K562 (cell line): ENCODE measurements around the gene NTN3. TPM values are rescaled to one million over a fixed set of nuclear protein-coding genes. Genes with fewer than 3 reads are reported as not detected.

ENCODE experiments used
- ARID1B ChIP-seq: fragments of 450-650 bp; IDR thresholded peaks from 2 replicates; pipeline ENCODE4 v1.6.1; 2016; ENCODE audit warnings: antibody characterized with exemption, mild to moderate bottlenecking, inconsistent platforms
- BRD9 ChIP-seq: fragments of 450-650 bp; IDR thresholded peaks from 2 replicates; pipeline ENCODE4 v1.6.1; 2018; ENCODE audit warnings: low read depth; ENCODE audit not compliant: partially characterized antibody
- CBX1 ChIP-seq: sonication (generic); IDR thresholded peaks from 2 replicates; pipeline ENCODE4 v1.6.1; 2016; ENCODE audit warnings: antibody characterized with exemption, low read depth, mild to moderate bottlenecking
- DIDO1 ChIP-seq: fragments of 450-650 bp; IDR thresholded peaks from 2 replicates; pipeline ENCODE4 v1.6.1; 2016; ENCODE audit warnings: low read depth, missing biosample characterization, missing genetic modification characterization
- ETV1 ChIP-seq: fragments of 450-650 bp; conservative IDR thresholded peaks from 2 replicates; pipeline ENCODE4 v1.6.1; 2016; ENCODE audit warnings: missing genetic modification characterization, control low read depth, low read depth, missing compliant biosample characterization
- ETV5 ChIP-seq: sonication (generic); formaldehyde crosslinking; IDR thresholded peaks from 2 replicates; pipeline ENCODE4 v1.4.0; 2020; ENCODE audit warnings: low read depth, mild to moderate bottlenecking, missing genetic modification reagents
- FOXK1 ChIP-seq: sonication (generic); formaldehyde crosslinking; IDR thresholded peaks from 2 replicates; pipeline ENCODE4 v1.8.0; 2022; ENCODE audit warnings: missing genetic modification reagents, mild to moderate bottlenecking, borderline replicate concordance
- GABPB1 ChIP-seq: sonication (generic); formaldehyde crosslinking; IDR thresholded peaks from 2 replicates; pipeline ENCODE4 v1.8.0; 2022; ENCODE audit warnings: mild to moderate bottlenecking, missing genetic modification reagents
- HDAC1 ChIP-seq, 2 experiments: fragments of 450-650 bp; IDR thresholded peaks; 2 replicates each; pipeline ENCODE4 v1.6.1; 2016 to 2017; ENCODE audit warnings: inconsistent platforms in 1 of 2, mild to moderate bottlenecking in 1 of 2, moderate library complexity in 1 of 2
- HSF4 ChIP-seq: fragments of 250-450 bp; sonication (Bioruptor Pico); IDR thresholded peaks from 2 replicates; pipeline ENCODE4 v2.1.2; 2022; ENCODE audit warnings: mild to moderate bottlenecking, moderate library complexity, borderline replicate concordance
- KAT8 ChIP-seq: fragments of 450-650 bp; IDR thresholded peaks from 2 replicates; pipeline ENCODE4 v1.6.1; 2016; ENCODE audit warnings: low read depth, mild to moderate bottlenecking
- KLF16 ChIP-seq: IDR thresholded peaks from 2 replicates; pipeline ENCODE4 v1.6.1; 2016; ENCODE audit warnings: antibody characterized with exemption
- MCM7 ChIP-seq, 2 experiments: fragments of 450-650 bp; IDR thresholded peaks; 2 replicates each; pipeline ENCODE4 v1.6.1; 2016 to 2018
- MEIS2 ChIP-seq: fragments of 450-650 bp; IDR thresholded peaks from 2 replicates; pipeline ENCODE4 v1.6.1; 2014; ENCODE audit warnings: mild to moderate bottlenecking; ENCODE audit not compliant: partially characterized antibody
- MYC ChIP-seq, 2 experiments: fragments of 250-450 bp in 1 of 2; sonication (Bioruptor Pico) in 1 of 2; IDR thresholded peaks; 2 replicates each; pipeline versions ENCODE4 v1.5.1 to v1.6.1; 2012 to 2021; ENCODE audit warnings: low read depth in 2 of 2, borderline replicate concordance in 1 of 2, improper control_type of control experiment in 1 of 2, low read length in 1 of 2, mild to moderate bottlenecking in 1 of 2, moderate library complexity in 1 of 2
- POLR2B ChIP-seq: fragments of 450-650 bp; IDR thresholded peaks from 2 replicates; pipeline ENCODE4 v1.6.1; 2018; ENCODE audit warnings: low read depth; ENCODE audit not compliant: partially characterized antibody
- POLR3G ChIP-seq: IDR thresholded peaks from 2 replicates; pipeline ENCODE4 v1.6.1; 2011; ENCODE audit not compliant: insufficient read length, insufficient replicate concordance; ENCODE audit errors: extremely low read depth
- RAD51 ChIP-seq: fragments of 450-650 bp; IDR thresholded peaks from 2 replicates; pipeline ENCODE4 v1.7.1; 2016; ENCODE audit warnings: low read depth, mild to moderate bottlenecking, borderline replicate concordance
- SMAD3 ChIP-seq: fragments of 450-650 bp; formaldehyde crosslinking; conservative IDR thresholded peaks from 2 replicates; pipeline ENCODE4 v1.4.0; 2020; ENCODE audit warnings: mild to moderate bottlenecking
- SNRNP70 ChIP-seq: fragments of 200-400 bp; formaldehyde crosslinking; optimal IDR thresholded peaks from 2 replicates; pipeline ENCODE3; 2017; ENCODE audit warnings: low read depth, low read length
- SREBF1 ChIP-seq: fragments of 150-350 bp; IDR thresholded peaks from 2 replicates; pipeline ENCODE4 v1.6.1; 2014; ENCODE audit warnings: antibody characterized with exemption, low read depth, low read length, borderline replicate concordance
- STAG1 ChIP-seq: sonication (generic); formaldehyde crosslinking; IDR thresholded peaks from 2 replicates; pipeline ENCODE4 v1.5.0; 2020; ENCODE audit warnings: missing genetic modification reagents, borderline replicate concordance
- TGIF2 ChIP-seq: sonication (generic); formaldehyde crosslinking; IDR thresholded peaks from 2 replicates; pipeline ENCODE4 v1.8.1; 2022; ENCODE audit warnings: mild to moderate bottlenecking, missing genetic modification reagents, moderate library complexity
- TSC22D4 ChIP-seq: fragments of 450-650 bp; IDR thresholded peaks from 2 replicates; pipeline ENCODE4 v1.6.1; 2016; ENCODE audit warnings: missing genetic modification characterization, missing biosample characterization, control low read depth
- ZBTB17 ChIP-seq: fragments of 450-650 bp; formaldehyde crosslinking; IDR thresholded peaks from 2 replicates; pipeline ENCODE4 v1.4.0; 2020; ENCODE audit warnings: mild to moderate bottlenecking
- ZNF263 ChIP-seq: sonication (generic); formaldehyde crosslinking; IDR thresholded peaks from 2 replicates; pipeline ENCODE4 v1.8.0; 2022; ENCODE audit warnings: mild to moderate bottlenecking, missing genetic modification reagents, borderline replicate concordance
- ZNF384 ChIP-seq: IDR thresholded peaks from 2 replicates; pipeline ENCODE4 v1.6.1; 2012; ENCODE audit warnings: low read depth, low read length, improper control_type of control experiment
- ZNF408 ChIP-seq: fragments of 250-450 bp; sonication (Bioruptor Pico); IDR thresholded peaks from 2 replicates; pipeline ENCODE4 v1.4.0; 2020; ENCODE audit warnings: low read depth, mild to moderate bottlenecking, moderate library complexity
- ZNF699 ChIP-seq: fragments of 250-450 bp; sonication (Bioruptor Pico); IDR thresholded peaks from 2 replicates; pipeline ENCODE4 v1.8.0; 2021; ENCODE audit warnings: mild to moderate bottlenecking, moderate library complexity; ENCODE audit not compliant: insufficient replicate concordance
- polyA plus RNA-seq, 8 experiments: library from polyadenylated mRNA; depleted of rRNA in 4 of 8; stranded (reverse) in 5 of 8; unstranded in 3 of 8; fragments of >200 nt; fragmentation: Nextera tagmentation in 2 of 8; fragmentation: Illumina TruSeq in 1 of 8; extraction: Ambion mirVana in 2 of 8; extraction: Trizol in 1 of 8; gene quantifications; 2 replicates each; pipeline versions ENCODE4 v1.2.1 to v1.2.3, GENCODE V29; 2011 to 2014; ENCODE audit warnings: inconsistent platforms in 1 of 8, missing spikeins in 1 of 8
- total RNA-seq, 7 experiments: library from RNA; depleted of rRNA in 6 of 7; stranded (reverse); fragments of >200 nt in 6 of 7; fragmentation: Illumina TruSeq in 2 of 7; extraction: Trizol in 2 of 7; gene quantifications; 2 replicates each; pipeline versions ENCODE4 v1.2.1 to v1.2.3, GENCODE V29; 2011 to 2021; ENCODE audit warnings: low replicate concordance in 1 of 7
- TF ChIP-seq, protein P1 (sequence below): sonication (generic); formaldehyde crosslinking; IDR thresholded peaks from 2 replicates; pipeline ENCODE4 v1.8.0; 2022; ENCODE audit warnings: mild to moderate bottlenecking, missing genetic modification reagents

NTN3 gene
- total and polyA plus RNA-seq, 9 of the 15 experiments (the other 6 are each of a cell fraction or from before 2014, with no cell fraction given) = not detected

DNA sequence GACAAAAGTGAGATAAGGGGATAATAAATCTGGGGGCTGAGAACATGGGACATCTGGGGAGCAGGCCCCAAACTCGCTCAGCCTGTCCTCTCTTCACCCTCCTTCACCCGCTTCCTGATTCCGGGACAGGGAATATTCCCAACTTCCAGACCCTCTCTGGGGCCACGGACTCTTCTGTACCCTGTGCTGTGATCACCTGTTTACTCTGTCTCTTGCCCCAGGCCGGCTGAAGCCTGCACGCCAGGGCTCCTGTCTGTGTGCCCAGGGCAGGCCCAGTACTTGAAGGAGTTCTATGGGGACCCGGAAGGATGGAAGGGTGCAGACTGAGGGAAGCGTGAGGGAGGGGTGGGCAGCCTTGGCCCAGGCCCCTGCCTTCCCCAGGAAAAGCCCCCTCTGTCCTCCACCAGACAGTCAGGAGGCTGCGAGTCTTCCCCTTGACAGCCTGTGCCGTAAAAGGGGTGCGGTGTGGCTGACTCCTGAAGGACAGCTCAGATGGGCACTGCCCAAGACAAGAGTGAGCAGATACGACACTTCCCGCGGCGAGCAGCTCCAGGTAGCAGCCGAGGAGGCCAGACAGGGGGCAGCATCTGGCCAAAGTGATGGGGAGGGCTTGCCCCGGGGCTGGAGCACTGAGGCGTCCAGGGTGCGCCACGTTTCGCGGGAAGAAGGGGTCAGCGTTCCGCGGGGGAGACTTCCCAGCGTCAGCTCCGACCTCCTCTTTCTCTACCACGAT, 42.9 kb upstream of the NTN3 start (continued):
- TF ChIP-seq, protein P1, sequence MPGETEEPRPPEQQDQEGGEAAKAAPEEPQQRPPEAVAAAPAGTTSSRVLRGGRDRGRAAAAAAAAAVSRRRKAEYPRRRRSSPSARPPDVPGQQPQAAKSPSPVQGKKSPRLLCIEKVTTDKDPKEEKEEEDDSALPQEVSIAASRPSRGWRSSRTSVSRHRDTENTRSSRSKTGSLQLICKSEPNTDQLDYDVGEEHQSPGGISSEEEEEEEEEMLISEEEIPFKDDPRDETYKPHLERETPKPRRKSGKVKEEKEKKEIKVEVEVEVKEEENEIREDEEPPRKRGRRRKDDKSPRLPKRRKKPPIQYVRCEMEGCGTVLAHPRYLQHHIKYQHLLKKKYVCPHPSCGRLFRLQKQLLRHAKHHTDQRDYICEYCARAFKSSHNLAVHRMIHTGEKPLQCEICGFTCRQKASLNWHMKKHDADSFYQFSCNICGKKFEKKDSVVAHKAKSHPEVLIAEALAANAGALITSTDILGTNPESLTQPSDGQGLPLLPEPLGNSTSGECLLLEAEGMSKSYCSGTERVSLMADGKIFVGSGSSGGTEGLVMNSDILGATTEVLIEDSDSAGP (CRISPR knock-in tag) = no peak
- TF ChIP-seq KAT8 (no peak), ARID1B (peak; percentile 47; the same call in 1 of the 2 replicates), ZNF263 (peak; percentile 91), MYC (IDR thresholded peaks at IDR 0.05; ENCODE audit: low read depth, low read length) (peak; percentile 56), MYC (CRISPR knock-in tag; IDR thresholded peaks at IDR 0.05; ENCODE audit: borderline replicate concordance, low read depth) (no peak), CBX1 (peak; percentile 50; the same call in 1 of the 2 replicates), BRD9 (no peak), ETV5 (peak; percentile 42; the same call in 1 of the 2 replicates), MEIS2 (no peak), FOXK1 (CRISPR knock-in tag) (no peak), SREBF1 (no peak), TSC22D4 (tag) (no peak), KLF16 (no peak), RAD51 (no peak), GABPB1 (CRISPR knock-in tag) (0 out of 2 replicates have a peak, but pooled peaks have one; percentile 60), SNRNP70 (no peak), STAG1 (CRISPR knock-in tag) (0 out of 2 replicates have a peak, but pooled peaks have one; percentile 8), SMAD3 (no peak), DIDO1 (tag) (no peak), HDAC1 (IDR thresholded peaks at IDR 0.05) (no peak), ZNF699 (CRISPR knock-in tag) (no peak), ZBTB17 (CRISPR knock-in tag) (no peak), ZNF384 (peak; percentile 28; the same call in 1 of the 2 replicates), TGIF2 (CRISPR knock-in tag) (no peak), HSF4 (CRISPR knock-in tag) (no peak), POLR3G (no peak), ZNF408 (CRISPR knock-in tag) (no peak), MCM7 (IDR thresholded peaks at IDR 0.05) (no peak), POLR2B (no peak), ETV1 (tag) (no peak)
